Esophagus squamous epithelium (tissue), 4 donors: ENCODE data around the gene MTRF1L.

Experiments used
- POLR2A ChIP-seq, 4 donors: fragments of 450-650 bp; IDR thresholded peaks; one replicate each; pipeline ENCODE4 v1.6.1; 2017; ENCODE audit warnings: antibody characterized with exemption in 4 of 4, mild to moderate bottlenecking in 4 of 4, moderate library complexity in 3 of 4
- TF ChIP-seq, protein P1 (sequence below), 6 experiments: fragments of 450-650 bp in 4 of 6; fragments of 200-600 bp in 2 of 6; sonication (generic) in 2 of 6; IDR thresholded peaks; one replicate each; pipeline ENCODE4 v1.5.1; 2016 to 2019; ENCODE audit warnings: antibody characterized with exemption in 6 of 6, mild to moderate bottlenecking in 4 of 6, moderate library complexity in 4 of 6

DNA sequence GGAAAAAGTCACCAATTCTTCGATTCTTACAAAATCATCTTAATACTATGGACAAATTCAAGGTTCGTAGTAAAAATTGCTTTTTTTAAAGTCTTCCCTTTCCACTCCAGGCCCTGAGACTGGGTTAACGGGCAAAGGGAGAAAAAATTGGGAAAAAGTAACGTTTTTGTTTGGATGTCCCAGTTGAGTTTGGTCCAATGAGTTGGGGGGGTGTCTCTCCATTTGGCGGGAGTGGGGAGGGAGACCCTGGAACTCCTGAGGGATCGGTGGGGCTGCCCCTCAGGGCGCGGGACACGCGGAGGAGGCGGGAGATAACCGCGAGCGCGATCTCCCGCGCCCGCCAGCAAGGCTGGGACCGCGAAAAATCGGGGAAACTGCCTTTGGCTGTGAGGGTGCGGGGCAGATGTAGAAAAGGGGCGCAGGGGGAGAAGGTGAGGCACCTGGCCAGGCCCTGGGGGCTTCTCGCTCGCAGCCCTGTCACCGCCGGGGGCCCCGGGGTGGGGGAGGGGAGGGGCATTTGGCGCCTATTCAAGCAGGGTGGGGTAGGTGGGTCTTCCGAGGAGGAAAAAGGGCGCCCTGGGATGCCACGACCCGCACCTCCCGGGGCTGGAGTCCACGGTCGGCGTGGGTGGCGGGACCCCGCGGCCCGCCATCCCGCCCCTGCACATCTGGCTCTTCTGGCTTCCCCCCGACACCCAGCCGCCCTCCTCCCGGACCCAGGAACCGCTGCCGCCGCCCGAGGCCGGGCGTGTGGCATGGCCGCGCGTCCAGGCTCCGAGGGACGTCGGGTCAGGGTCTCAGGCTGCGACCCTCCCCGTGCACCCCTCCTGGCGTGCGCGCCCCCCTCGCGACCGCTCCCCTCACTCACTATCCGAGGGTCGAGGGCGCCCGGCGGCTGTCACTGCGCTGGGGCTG is 20.3 kb downstream of the MTRF1L start:
- TF ChIP-seq, protein P1, sequence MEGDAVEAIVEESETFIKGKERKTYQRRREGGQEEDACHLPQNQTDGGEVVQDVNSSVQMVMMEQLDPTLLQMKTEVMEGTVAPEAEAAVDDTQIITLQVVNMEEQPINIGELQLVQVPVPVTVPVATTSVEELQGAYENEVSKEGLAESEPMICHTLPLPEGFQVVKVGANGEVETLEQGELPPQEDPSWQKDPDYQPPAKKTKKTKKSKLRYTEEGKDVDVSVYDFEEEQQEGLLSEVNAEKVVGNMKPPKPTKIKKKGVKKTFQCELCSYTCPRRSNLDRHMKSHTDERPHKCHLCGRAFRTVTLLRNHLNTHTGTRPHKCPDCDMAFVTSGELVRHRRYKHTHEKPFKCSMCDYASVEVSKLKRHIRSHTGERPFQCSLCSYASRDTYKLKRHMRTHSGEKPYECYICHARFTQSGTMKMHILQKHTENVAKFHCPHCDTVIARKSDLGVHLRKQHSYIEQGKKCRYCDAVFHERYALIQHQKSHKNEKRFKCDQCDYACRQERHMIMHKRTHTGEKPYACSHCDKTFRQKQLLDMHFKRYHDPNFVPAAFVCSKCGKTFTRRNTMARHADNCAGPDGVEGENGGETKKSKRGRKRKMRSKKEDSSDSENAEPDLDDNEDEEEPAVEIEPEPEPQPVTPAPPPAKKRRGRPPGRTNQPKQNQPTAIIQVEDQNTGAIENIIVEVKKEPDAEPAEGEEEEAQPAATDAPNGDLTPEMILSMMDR (IDR thresholded peaks at IDR 0.05) = no peak
- no peak for TF ChIP-seq POLR2A (IDR thresholded peaks at IDR 0.05)
